ENCODE results near the gene RIMS1. TPM values are rescaled to one million over a fixed set of nuclear protein-coding genes. Genes with fewer than 3 reads are reported as not detected.

RIMS1 gene
- total and polyA plus RNA-seq, 2 donors (not counting 3 experiments of a cell fraction or from before 2014, with no cell fraction given), result 0.15 TPM; not detected in 1

DNA sequence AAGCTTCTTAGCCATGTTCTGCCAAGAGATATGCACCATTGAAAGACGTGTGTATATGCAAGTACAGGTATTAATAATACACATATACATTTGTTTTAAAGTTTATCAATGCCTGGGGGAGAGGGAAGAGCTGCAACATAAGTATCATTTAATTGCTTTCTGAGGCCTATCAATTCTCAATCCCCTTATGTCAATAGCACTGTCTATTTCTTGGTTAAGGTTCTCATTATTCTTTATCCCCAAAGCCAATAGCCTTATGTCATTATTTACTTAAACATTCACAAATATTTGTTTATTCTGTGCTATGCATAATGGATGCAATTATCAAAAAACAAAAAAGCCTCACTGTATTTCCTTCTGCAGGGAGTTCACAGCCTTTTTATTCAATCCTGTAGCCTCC is 385.2 kb downstream of the RIMS1 start:
- dilution Hi-C loops (cut with MboI; ENCODE audit: extremely low pct_ligation_motif_present, low sequenced_read_pairs) (no loop called here), intact Hi-C loops (cut with micrococcal nuclease) (loop anchor here (5.0 kb wide), 1 partner anchor 91 kb away; no protein-coding TSS in a partner anchor)
- FAIRE-seq (no peak), DNase-seq (ENCODE audit: low read depth, low spot score) (no peak)
- Histone ChIP-seq H3K9me3 (replicated peaks; ENCODE audit: control insufficient read depth, insufficient read depth, low read length) (no peaks in the 10 kb centered on the region), H2AFZ (ENCODE audit: low read depth, low read length) (no peak overlapping the region), H3K27me3 (ENCODE audit: control insufficient read depth in 2 of 2, insufficient read depth in 2 of 2, low read length in 2 of 2) (no peaks in the 10 kb centered on the region), H3K79me2 (ENCODE audit: control insufficient read depth, insufficient read depth, low read length) (no peaks in the 10 kb centered on the region), H3K4me3 (replicated peaks in 1 of 3; ENCODE audit: insufficient read depth in 1 of 3, low read depth in 1 of 3, low read length in 3 of 3) (no peak overlapping the region), H3K9ac (replicated peaks; ENCODE audit: extremely low read depth, insufficient read depth, low read length) (no peak overlapping the region), H3K27ac (ENCODE audit: insufficient read depth, low read depth, low read length) (no peak overlapping the region), H3K36me3 (ENCODE audit: control insufficient read depth in 2 of 2, extremely low read depth in 1 of 2, insufficient read depth in 2 of 2, low read length in 2 of 2) (no peaks in the 10 kb centered on the region), H3K9me1 (replicated peaks; ENCODE audit: control insufficient read depth, extremely low read depth, insufficient read depth, low read length) (no peaks in the 10 kb centered on the region), H4K20me1 (replicated peaks; ENCODE audit: control insufficient read depth, extremely low read depth, insufficient read depth, low read length) (no peaks in the 10 kb centered on the region), H3K4me2 (ENCODE audit: insufficient read depth, low read length) (no peak overlapping the region), H3K4me1 (ENCODE audit: control insufficient read depth, extremely low read depth, insufficient read depth, low read length) (peaks cover 15% of the 10 kb centered on the region)
- BruUV-seq (replicated peaks), result no TSS peak
- ChIA-PET CTCF (interaction anchor here (0.7 to 1.5 kb wide), 2 partner anchors 15 to 22 kb away, joined by 3 to 4 read pairs; no protein-coding TSS in a partner anchor), POLR2A (no interaction called here)
- TF ChIP-seq JUN (IDR thresholded peaks at IDR 0.05; ENCODE audit: borderline replicate concordance, insufficient read depth, insufficient read length, low read depth) (no peak), POLR2AphosphoS5 (IDR thresholded peaks at IDR 0.05; ENCODE audit: insufficient read depth, low read depth, low read length) (no peak), GATA2 (IDR thresholded peaks at IDR 0.05; ENCODE audit: insufficient read depth, insufficient read length, low read depth, low read length) (no peak), POLR2A (IDR thresholded peaks at IDR 0.05; ENCODE audit: low read depth, low read length) (no peak), MYC (IDR thresholded peaks at IDR 0.05; ENCODE audit: low read depth, low read length) (no peak), EZH2 (IDR thresholded peaks at IDR 0.05; ENCODE audit: borderline replicate concordance, low read depth, low read length, severe bottlenecking) (no peak), FOS (IDR thresholded peaks at IDR 0.05; ENCODE audit: borderline replicate concordance, insufficient read depth, low read length) (no peak)
- TF ChIP-seq, protein P1, sequence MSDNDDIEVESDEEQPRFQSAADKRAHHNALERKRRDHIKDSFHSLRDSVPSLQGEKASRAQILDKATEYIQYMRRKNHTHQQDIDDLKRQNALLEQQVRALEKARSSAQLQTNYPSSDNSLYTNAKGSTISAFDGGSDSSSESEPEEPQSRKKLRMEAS (IDR thresholded peaks at IDR 0.05; ENCODE audit: insufficient read depth, insufficient read length), result no peak
- TF ChIP-seq, protein P2, sequence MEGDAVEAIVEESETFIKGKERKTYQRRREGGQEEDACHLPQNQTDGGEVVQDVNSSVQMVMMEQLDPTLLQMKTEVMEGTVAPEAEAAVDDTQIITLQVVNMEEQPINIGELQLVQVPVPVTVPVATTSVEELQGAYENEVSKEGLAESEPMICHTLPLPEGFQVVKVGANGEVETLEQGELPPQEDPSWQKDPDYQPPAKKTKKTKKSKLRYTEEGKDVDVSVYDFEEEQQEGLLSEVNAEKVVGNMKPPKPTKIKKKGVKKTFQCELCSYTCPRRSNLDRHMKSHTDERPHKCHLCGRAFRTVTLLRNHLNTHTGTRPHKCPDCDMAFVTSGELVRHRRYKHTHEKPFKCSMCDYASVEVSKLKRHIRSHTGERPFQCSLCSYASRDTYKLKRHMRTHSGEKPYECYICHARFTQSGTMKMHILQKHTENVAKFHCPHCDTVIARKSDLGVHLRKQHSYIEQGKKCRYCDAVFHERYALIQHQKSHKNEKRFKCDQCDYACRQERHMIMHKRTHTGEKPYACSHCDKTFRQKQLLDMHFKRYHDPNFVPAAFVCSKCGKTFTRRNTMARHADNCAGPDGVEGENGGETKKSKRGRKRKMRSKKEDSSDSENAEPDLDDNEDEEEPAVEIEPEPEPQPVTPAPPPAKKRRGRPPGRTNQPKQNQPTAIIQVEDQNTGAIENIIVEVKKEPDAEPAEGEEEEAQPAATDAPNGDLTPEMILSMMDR (IDR thresholded peaks at IDR 0.05; ENCODE audit: extremely low read depth in 1 of 2, insufficient read depth in 1 of 2, low read depth in 1 of 2, low read length in 2 of 2), result no peak
